ENCODE results near the gene BPIFB2.

BPIFB2 gene

GRCh38 chr20:33063271-33063670 lies 55.8 kb downstream of the BPIFB2 start:
- Histone ChIP-seq H3K9ac (no peak overlapping the region), H2AFZ (no peak overlapping the region), H3K27ac (no peak overlapping the region), H3K27me3 (ENCODE audit: control insufficient read depth, insufficient read depth, low read length) (no peaks in the 10 kb centered on the region), H3K79me2 (no peaks in the 10 kb centered on the region), H3K4me3 (ENCODE audit: low read depth, low read length) (no peak overlapping the region), H3K4me2 (ENCODE audit: low read length) (no peak overlapping the region), H3K9me3 (ENCODE audit: control insufficient read depth, low read length) (no peaks in the 10 kb centered on the region), H3K4me1 (no peaks in the 10 kb centered on the region), H3K36me3 (ENCODE audit: control insufficient read depth, insufficient read depth, low read length) (no peaks in the 10 kb centered on the region)
- TF ChIP-seq, protein P1, sequence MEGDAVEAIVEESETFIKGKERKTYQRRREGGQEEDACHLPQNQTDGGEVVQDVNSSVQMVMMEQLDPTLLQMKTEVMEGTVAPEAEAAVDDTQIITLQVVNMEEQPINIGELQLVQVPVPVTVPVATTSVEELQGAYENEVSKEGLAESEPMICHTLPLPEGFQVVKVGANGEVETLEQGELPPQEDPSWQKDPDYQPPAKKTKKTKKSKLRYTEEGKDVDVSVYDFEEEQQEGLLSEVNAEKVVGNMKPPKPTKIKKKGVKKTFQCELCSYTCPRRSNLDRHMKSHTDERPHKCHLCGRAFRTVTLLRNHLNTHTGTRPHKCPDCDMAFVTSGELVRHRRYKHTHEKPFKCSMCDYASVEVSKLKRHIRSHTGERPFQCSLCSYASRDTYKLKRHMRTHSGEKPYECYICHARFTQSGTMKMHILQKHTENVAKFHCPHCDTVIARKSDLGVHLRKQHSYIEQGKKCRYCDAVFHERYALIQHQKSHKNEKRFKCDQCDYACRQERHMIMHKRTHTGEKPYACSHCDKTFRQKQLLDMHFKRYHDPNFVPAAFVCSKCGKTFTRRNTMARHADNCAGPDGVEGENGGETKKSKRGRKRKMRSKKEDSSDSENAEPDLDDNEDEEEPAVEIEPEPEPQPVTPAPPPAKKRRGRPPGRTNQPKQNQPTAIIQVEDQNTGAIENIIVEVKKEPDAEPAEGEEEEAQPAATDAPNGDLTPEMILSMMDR (IDR thresholded peaks at IDR 0.05) = no peak

- Histone ChIP-seq H3K79me2 (no peaks in the 10 kb centered on the region), H3K4me2 (ENCODE audit: low read length) (no peak overlapping the region), H3K4me1 (no peaks in the 10 kb centered on the region), H3K27ac (no peak overlapping the region), H3K27me3 (ENCODE audit: control insufficient read depth, insufficient read depth, low read length) (no peaks in the 10 kb centered on the region), H3K9ac (no peak overlapping the region), H2AFZ (no peak overlapping the region), H3K36me3 (ENCODE audit: control insufficient read depth, insufficient read depth, low read length) (no peaks in the 10 kb centered on the region), H3K4me3 (ENCODE audit: low read depth, low read length) (no peak overlapping the region), H3K9me3 (ENCODE audit: control insufficient read depth, low read length) (no peaks in the 10 kb centered on the region)
- TF ChIP-seq, protein P1 (IDR thresholded peaks at IDR 0.05) = no peak
These were observed 57.2 kb downstream of the BPIFB2 start for GRCh38 chr20:33064572-33065287.

DNA sequence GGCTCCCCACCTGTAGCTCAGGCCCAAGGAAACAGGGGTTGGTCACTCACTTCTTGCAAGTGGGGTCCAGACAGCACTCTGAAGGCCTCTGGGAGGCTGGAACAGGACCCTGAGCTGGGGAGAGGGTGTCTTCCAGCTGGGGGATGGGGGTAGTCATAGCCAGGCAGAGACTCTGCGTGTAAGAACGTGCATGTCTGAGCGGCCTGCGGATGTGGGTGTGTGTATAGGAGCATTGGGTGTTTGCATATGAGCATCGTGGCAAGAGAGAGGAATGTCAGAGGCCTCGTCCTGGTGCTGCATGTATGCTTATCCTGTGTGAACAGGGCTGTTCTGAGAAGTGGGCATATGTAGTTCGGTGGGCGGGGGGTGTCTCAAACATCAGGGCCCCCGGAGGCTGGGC lies 58.3 kb downstream of the BPIFB2 start:
- Histone ChIP-seq H3K4me2 (ENCODE audit: low read length) (no peak overlapping the region), H3K9me3 (ENCODE audit: control insufficient read depth, low read length) (no peaks in the 10 kb centered on the region), H2AFZ (no peak overlapping the region), H3K36me3 (ENCODE audit: control insufficient read depth, insufficient read depth, low read length) (no peaks in the 10 kb centered on the region), H3K4me1 (no peaks in the 10 kb centered on the region), H3K79me2 (no peaks in the 10 kb centered on the region), H3K27me3 (ENCODE audit: control insufficient read depth, insufficient read depth, low read length) (no peaks in the 10 kb centered on the region), H3K4me3 (ENCODE audit: low read depth, low read length) (no peak overlapping the region), H3K9ac (no peak overlapping the region), H3K27ac (no peak overlapping the region)
- TF ChIP-seq, protein P1 (IDR thresholded peaks at IDR 0.05) = no peak

DNA sequence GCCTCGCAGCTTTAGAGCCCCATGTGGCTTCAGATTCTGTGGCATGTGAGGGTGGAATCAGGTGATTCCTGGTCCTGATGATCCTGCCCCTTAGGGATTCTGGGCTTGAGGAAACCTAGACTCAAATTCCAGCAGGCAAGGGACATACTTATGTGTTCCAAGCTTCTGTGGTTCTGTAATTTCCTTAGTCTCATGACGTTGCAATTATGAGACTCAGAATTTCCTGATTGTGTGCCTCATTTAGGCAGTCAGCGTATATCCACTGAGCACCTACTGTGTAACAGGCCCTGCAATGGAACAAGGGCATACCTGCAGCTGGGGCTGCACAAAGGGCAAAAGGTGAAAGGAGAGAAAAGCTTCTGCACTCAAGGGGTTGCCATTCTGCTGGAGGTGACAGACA lies 60.3 kb downstream of the BPIFB2 start:
- Histone ChIP-seq H3K36me3 (ENCODE audit: control insufficient read depth, insufficient read depth, low read length) (no peaks in the 10 kb centered on the region), H3K27ac (no peak overlapping the region), H3K27me3 (ENCODE audit: control insufficient read depth, insufficient read depth, low read length) (no peaks in the 10 kb centered on the region), H3K79me2 (no peaks in the 10 kb centered on the region), H3K9ac (no peak overlapping the region), H3K4me2 (ENCODE audit: low read length) (no peak overlapping the region), H3K9me3 (ENCODE audit: control insufficient read depth, low read length) (no peaks in the 10 kb centered on the region), H3K4me3 (ENCODE audit: low read depth, low read length) (no peak overlapping the region), H3K4me1 (no peaks in the 10 kb centered on the region), H2AFZ (no peak overlapping the region)
- TF ChIP-seq, protein P1 (IDR thresholded peaks at IDR 0.05) = no peak
